GM12875 (cell line): ENCODE results near the gene PLEKHH3.
"Not testable (repeated sequence)": the region's sequence is repeated elsewhere in the genome, so short reads cannot be mapped to it uniquely, and the experiment has no call there.

Experiments used
- H3K4me3 ChIP-seq: one replicate; pipeline ENCODE4 v1.5.1; 2011; ENCODE audit warnings: low read depth, low read length, control low read depth
- CTCF ChIP-seq: IDR thresholded peaks from 2 replicates; pipeline ENCODE4 v1.5.1; 2011; ENCODE audit warnings: low read depth, mild to moderate bottlenecking, control low read depth, inconsistent platforms, low read length, moderate library complexity, borderline replicate concordance; ENCODE audit not compliant: insufficient read depth

Gene PLEKHH3

GRCh38 chr17:42623271-42623670 lies 53.5 kb downstream of the PLEKHH3 start:
- no peak for TF ChIP-seq CTCF
- H3K4me3 ChIP-seq, result no peak overlapping the region

- not testable (repeated sequence) for H3K4me3 ChIP-seq
These were observed 54.8 kb downstream of the PLEKHH3 start for GRCh38 chr17:42621987-42622386.

- peak; percentile 18; the same call in 1 of the 2 replicates for TF ChIP-seq CTCF
- peak overlapping the region; percentile 0 for H3K4me3 ChIP-seq
These were observed 58.2 kb downstream of the PLEKHH3 start for GRCh38 chr17:42618442-42619150.

GRCh38 chr17:42617956-42618431 lies 58.8 kb downstream of the PLEKHH3 start:
- TF ChIP-seq CTCF, result no peak
- peak overlapping the region; percentile 0 for H3K4me3 ChIP-seq
